Choroid plexus epithelial cell (primary cell): ENCODE results near the gene JSRP1.

Experiments
- DNase-seq: peaks from one replicate; pipeline ENCODE4 v3.0.0-alpha.2; 2010; ENCODE audit warnings: low read depth
- H3K4me3 ChIP-seq: 2 replicates; pipeline ENCODE4 v1.5.1; 2011; ENCODE audit warnings: low read depth, mild to moderate bottlenecking, control low read depth, low read length, moderate library complexity
- TF ChIP-seq, protein P1 (sequence below): conservative IDR thresholded peaks from 2 replicates; pipeline ENCODE4 v1.5.1; 2011; ENCODE audit warnings: low read depth, mild to moderate bottlenecking, control low read depth, inconsistent platforms, low read length, moderate library complexity

JSRP1 gene, protein sequence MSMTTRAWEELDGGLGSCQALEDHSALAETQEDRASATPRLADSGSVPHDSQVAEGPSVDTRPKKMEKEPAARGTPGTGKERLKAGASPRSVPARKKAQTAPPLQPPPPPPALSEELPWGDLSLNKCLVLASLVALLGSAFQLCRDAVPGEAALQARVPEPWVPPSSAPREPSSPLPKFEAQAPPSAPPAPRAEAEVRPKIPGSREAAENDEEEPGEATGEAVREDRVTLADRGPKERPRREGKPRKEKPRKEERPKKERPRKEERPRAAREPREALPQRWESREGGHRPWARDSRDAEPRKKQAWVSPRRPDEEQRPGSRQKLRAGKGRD

DNA sequence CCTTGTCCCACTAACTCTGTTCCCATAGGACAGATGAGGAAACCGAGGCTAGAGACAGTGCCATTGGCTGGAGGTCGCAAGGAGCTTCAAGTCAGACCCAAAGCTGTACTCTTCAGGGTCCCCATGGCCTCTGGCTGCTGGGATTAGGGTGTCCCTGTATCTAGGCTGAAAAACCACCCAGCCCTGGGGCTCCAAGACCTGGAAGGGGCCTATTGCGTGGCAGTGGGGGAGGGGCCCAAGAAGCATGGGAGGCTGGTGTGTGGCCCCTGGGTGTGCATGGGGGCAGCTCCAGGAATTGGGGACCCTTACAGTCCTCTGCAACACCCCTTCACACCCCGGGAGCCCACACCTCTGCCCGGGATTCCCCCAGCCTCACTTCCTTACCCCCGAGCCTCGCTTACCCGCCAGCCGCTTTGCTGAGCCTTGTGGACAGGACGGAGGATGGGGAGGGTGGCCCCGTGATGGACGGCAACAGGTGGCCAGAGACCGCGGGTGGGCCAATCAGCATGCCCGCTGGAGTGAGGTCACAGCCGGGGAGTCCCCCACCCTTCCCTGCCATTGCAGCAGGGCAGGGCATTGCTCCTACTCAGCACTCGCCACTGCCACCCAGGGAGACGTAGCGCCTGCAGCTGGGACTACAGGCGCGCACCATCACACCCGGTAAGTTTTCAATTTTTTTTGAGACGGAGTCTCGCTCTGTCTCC, at the start of gene JSRP1:
Gene JSRP1 (minus strand): TSS at position 436 of the 704 bp plus-strand sequence. CDS start 1,103 bp downstream, outside the sequence.
- DNase-seq = no peak
- no peak within 1 kb of the TSS for H3K4me3 ChIP-seq

DNA sequence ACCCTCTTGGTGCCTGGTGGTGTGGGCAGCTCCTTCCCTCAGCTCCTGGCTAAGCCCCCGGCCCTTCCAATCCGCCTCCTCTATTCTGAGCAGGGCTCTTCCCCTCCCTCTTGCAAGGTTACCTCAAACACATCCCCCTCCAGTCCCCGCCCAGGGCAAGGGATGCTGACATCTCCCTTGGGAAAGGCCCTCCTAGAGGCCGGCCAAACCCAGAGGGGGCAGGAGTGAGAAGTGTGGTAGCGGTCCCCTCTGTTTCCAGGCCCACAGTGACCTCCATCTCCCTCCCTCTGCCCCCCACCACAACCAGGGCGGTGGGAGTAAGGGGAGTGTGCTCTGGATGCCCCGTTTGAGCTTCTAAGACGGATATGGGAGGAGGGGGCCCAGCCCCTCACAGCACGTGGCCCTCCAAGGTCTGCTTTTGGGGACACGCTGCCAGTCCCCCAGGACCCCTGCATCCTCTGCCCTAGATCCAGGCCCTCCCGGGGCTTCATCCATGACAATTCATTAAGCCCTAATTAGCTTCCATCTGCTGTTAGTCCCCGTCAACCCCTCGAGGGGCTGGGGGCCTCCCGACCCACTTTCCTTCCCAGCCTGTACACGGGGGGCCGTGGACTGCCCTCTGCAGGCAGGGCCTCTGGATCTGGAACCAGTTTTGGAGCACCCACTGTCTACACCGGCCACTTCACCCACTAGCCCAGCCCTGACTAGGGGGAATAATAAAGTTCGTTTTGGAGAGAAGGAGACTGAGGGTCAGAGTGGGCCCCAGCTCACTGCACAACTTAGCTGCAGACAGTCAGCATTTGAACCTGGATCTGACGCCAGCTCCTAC, 49.4 kb upstream of the JSRP1 start:
- TF ChIP-seq, protein P1, sequence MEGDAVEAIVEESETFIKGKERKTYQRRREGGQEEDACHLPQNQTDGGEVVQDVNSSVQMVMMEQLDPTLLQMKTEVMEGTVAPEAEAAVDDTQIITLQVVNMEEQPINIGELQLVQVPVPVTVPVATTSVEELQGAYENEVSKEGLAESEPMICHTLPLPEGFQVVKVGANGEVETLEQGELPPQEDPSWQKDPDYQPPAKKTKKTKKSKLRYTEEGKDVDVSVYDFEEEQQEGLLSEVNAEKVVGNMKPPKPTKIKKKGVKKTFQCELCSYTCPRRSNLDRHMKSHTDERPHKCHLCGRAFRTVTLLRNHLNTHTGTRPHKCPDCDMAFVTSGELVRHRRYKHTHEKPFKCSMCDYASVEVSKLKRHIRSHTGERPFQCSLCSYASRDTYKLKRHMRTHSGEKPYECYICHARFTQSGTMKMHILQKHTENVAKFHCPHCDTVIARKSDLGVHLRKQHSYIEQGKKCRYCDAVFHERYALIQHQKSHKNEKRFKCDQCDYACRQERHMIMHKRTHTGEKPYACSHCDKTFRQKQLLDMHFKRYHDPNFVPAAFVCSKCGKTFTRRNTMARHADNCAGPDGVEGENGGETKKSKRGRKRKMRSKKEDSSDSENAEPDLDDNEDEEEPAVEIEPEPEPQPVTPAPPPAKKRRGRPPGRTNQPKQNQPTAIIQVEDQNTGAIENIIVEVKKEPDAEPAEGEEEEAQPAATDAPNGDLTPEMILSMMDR = no peak
- DNase-seq = no peak
- H3K4me3 ChIP-seq = no peak overlapping the region

More for the DNA sequence above, at the start of gene JSRP1:
- TF ChIP-seq, protein P1 = no peak

DNA sequence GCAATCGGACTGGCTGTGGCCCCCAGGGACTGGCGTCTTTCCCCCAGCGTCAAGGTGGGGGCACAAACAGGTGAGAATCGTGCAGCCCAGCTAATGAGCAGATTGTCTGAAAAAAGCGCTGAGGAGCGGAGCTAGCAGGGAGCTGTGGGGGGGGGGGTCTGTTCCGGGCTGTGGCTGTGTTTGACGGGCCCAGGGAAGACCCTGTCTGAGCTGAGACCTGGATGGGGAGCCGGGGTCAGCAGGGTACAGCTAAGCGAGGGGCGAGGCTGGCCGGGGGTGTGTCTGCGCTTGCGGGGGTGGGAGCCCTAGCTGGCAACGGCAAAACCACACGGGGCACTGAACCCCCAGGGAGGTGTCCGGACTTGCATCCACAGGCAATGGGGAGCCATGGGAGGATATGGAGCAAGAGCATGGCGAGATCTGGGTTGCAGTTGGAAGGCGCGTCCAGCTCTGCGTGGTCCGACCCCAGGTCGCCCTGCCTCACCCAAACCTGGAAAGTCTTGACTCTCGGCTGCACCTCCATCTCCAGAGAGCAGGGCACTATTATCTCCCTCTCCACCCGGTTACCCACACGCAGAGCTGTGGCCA, 47.1 kb upstream of the JSRP1 start:
- no peak overlapping the region for H3K4me3 ChIP-seq
- TF ChIP-seq, protein P1 = no peak
- no peak for DNase-seq

DNA sequence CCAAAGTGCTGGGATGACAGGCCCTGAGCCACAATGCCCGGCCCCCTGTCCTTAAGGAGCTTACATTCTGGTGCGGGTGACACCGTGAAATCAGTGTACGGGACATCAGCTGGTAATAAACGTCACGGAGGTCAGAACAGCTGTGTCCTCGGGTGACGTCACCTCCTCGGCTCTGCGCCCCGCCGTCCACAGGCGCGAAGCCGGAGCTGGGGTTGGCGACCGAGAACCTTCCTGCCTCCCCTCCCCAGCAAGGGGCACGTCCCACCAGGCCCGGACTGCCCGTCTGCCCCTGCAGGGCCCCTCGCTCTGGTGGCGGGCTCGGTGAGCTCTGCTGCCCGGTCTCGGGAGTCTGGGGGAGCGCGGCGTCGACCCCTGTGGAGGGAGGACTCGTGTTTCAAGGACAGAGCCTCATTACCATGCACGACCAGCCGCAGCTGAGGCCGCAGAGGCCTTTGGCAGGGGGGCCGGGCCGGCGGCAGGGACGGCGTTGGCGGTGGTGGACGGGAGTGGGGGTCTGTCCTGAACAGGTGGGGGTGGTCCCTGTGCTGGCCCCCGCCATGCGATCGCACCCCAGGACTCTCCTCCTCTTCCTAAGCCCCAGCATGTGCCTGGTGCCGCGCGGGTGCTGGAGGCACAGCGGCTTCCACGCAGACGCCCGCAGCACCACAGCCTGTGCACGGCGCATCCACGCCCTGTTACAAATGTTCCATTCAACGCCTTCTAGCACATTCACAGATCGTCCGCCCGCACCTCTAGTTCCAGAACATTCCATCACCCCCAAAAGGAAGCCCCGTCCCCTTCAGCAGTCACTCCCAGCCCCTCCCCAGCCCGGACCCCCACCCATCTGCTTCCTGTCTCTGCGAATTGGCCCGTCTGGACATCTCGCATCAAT, 46.3 kb upstream of the JSRP1 start:
- TF ChIP-seq, protein P1 = no peak
- DNase-seq = peak; percentile 64
- H3K4me3 ChIP-seq = no peak overlapping the region

DNA sequence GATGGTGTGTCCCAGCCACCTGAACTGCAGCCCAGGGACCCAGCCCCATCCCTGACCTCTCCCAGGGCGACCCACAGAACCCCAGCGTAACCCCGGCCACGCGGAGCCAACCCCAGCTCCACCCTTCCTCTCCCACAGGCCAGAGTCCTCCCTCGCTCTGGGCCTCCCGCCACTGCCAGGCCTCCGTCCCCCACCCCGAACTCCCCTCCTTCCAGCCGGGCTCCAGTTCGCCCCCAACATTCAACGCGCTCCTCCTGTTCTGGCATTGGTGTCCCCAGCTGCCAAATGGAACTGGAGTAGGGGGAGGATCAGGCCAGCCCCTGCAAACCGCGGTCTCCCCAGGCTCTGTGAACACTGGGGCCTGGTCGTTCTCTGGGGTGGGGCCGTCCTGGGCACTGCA, 44.3 kb upstream of the JSRP1 start:
- DNase-seq = no peak
- H3K4me3 ChIP-seq = no peak overlapping the region
- TF ChIP-seq, protein P1 = no peak

DNA sequence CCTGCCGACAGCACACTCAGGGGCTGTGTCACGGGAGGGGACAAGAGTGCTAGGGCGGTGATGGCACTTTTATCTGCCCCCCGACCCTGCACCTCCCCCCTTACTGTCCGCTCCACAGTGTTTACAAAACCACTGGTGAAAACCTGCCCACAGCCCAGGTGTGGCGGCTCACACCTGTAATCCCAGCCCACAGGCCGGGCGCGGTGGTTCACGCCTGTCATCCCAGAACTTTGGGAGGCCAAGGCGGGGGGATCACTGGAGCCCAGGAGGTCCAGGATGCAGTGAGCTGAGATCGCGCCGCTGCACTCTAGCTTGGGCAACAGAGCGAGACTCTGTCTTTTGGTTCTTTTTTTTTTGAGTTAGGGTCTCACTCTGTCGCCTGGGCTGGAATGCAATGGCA, 39.9 kb upstream of the JSRP1 start:
- no peak for DNase-seq
- no peak overlapping the region for H3K4me3 ChIP-seq
- TF ChIP-seq, protein P1 = no peak
